B cell (primary cell): Measurements from ENCODE around the gene ACO1.

Source experiments
- CTCF ChIP-seq: fragments of 200-600 bp; IDR thresholded peaks from one replicate; pipeline ENCODE4 v1.8.0; 2022; ENCODE audit warnings: antibody characterized with exemption, mild to moderate bottlenecking
- EZH2 ChIP-seq: IDR thresholded peaks from 2 replicates; pipeline ENCODE4 v1.6.1; 2012; ENCODE audit warnings: borderline replicate concordance, low read depth, mild to moderate bottlenecking, moderate library complexity, low read length; ENCODE audit not compliant: insufficient read depth, poor library complexity, severe bottlenecking

DNA sequence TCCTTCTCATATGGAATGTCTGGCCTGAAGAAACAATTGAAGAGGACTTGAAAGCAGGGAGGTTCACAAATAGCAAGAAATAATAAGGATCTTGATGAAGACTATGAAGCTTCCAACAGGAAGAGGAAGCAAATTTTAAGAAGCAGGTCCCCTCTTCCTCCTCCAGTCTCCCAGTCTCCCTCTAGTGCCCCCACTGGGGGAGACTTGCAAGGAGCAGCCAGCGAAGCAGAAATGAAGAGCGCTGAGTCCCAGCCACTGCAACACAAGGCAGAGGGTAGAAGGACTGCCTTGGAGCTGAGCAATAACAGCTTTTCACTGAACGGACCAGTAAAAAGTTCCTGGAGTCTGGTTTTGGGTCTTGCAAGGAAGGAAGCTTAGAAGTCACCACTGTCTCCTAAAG, 32.6 kb upstream of the ACO1 start:
- TF ChIP-seq CTCF (no peak), EZH2 (no peak)
